Ovary (tissue), 9 donors: ENCODE measurements around the gene PAX9. TPM values are rescaled to one million over a fixed set of nuclear protein-coding genes. Genes with fewer than 3 reads are reported as not detected.
"Not testable (repeated sequence)": the region's sequence is repeated elsewhere in the genome, so short reads cannot be mapped to it uniquely, and the experiment has no call there.

ENCODE experiments used
- DNase-seq, 5 donors: peaks; one replicate each; pipeline ENCODE4 v3.0.0-alpha.2; 2019 to 2020
- H3K27ac ChIP-seq, 2 donors: fragments of 200-600 bp; one replicate each; pipeline versions ENCODE4 v1.5.1 to v1.8.0; 2019 to 2022
- H3K27me3 ChIP-seq: fragments of 200-600 bp; one replicate; pipeline ENCODE4 v1.8.0; 2022
- H3K36me3 ChIP-seq: fragments of 200-600 bp; sonication (generic); one replicate; pipeline ENCODE4 v1.5.1; 2019
- H3K4me1 ChIP-seq: one replicate; pipeline ENCODE4 v1.8.1; 2013; ENCODE audit warnings: mild to moderate bottlenecking, moderate library complexity; ENCODE audit not compliant: insufficient read depth
- H3K4me3 ChIP-seq: fragments of 200-600 bp; sonication (generic); one replicate; pipeline ENCODE4 v1.5.1; 2017
- H3K9me3 ChIP-seq, 2 donors: fragments of 200-600 bp in 1 of 2; sonication (generic) in 1 of 2; one replicate each; pipeline versions ENCODE4 v1.5.1 to v1.8.1; 2013 to 2019; ENCODE audit warnings: mild to moderate bottlenecking in 1 of 2, moderate library complexity in 1 of 2
- CTCF ChIP-seq, 3 donors: fragments of 450-650 bp in 2 of 3; fragments of 200-600 bp in 1 of 3; IDR thresholded peaks; one replicate each; pipeline versions ENCODE4 v1.5.1 to v1.8.0; 2016 to 2022; ENCODE audit warnings: antibody characterized with exemption in 3 of 3, mild to moderate bottlenecking in 1 of 3
- EP300 ChIP-seq: sonication (generic); formaldehyde crosslinking; IDR thresholded peaks from one replicate; pipeline ENCODE4 v1.6.1; 2017; ENCODE audit warnings: antibody characterized with exemption
- POLR2A ChIP-seq: fragments of 450-650 bp; IDR thresholded peaks from one replicate; pipeline ENCODE4 v1.6.1; 2017; ENCODE audit warnings: antibody characterized with exemption, mild to moderate bottlenecking, moderate library complexity
- WGBS, 3 donors: extraction: QIAGEN DNeasy Blood & Tissue Kit in 1 of 3; methylation state at CpG; one replicate each; pipeline versions ENCODE4 v1.1.5 to v1.1.7; 2013 to 2017; 5-methylcytosine and 5-hydroxymethylcytosine counted together
- intact Hi-C, 4 donors: fragments of 100-400 bp; cut with DNase I; formaldehyde crosslinking; loops; one replicate each; pipeline versions ENCODE4 v1.11.0 to v1.15.1; 2022 to 2023
- polyA plus RNA-seq, 2 donors: library from polyadenylated mRNA; stranded (reverse); fragments of 200-250 nt in 1 of 2; fragments of 350-450 nt in 1 of 2; fragmentation: Illumina TruSeq in 1 of 2; extraction: RNeasy Lipid Tissue Mini Kit (QIAGEN cat#74804) in 1 of 2; gene quantifications; one replicate each; pipeline ENCODE4 v1.2.3, GENCODE V29; 2013 to 2014
- total RNA-seq, 7 donors: library from RNA; depleted of rRNA in 2 of 7; stranded (reverse); fragments of >200 nt in 2 of 7; fragmentation: NEBNext Ultra II Directional in 3 of 7; extraction: Animal tissue kit (Norgen Biotek cat#: 25700) in 3 of 7; gene quantifications; one replicate each; pipeline versions ENCODE4 v1.1.0 to v1.2.4, GENCODE V29; 2016 to 2023
- donor health status: DM: no; HTN: no; CAD: no; lungs with moderate emphysema.
- donor health status: DM: no; HTN: no; CAD: no.
- donor health status: Bipolar disorder and iron deficiency.
- donor health status: DM: yes; HTN: yes; CAD: no.
- donor health status: DM: no; HTN: no; CAD: no.
- donor health status: DM: yes; HTN: yes; CAD: no.

PAX9 gene
- total and polyA plus RNA-seq, 9 donors, result 0.03 to 0.04 TPM; not detected in 7

GRCh38 chr14:36683083-36683724 lies 21.5 kb downstream of the PAX9 start:
- Histone ChIP-seq H3K27ac (no peak overlapping the region), H3K27me3 (no peaks in the 10 kb centered on the region), H3K4me1 (no peaks in the 10 kb centered on the region), H3K9me3 (no peaks in the 10 kb centered on the region), H3K36me3 (no peaks in the 10 kb centered on the region), H3K4me3 (no peak overlapping the region)
- intact Hi-C loops, result no loop called here
- TF ChIP-seq POLR2A, result no peak
- no peak for TF ChIP-seq CTCF (IDR thresholded peaks at IDR 0.05)
- no peak for TF ChIP-seq EP300
- DNase-seq, result no peak
- WGBS, 3 donors, result 59 to 66% (median 62%) methylated on average over 9 of the region's 9 CpGs

- intact Hi-C loops, result no loop called here
- H3K36me3 ChIP-seq, result no peaks in the 10 kb centered on the region
- WGBS, 3 donors, result 93 to 97% (median 97%) methylated on average over 3 of the region's 3 CpGs
- H3K4me3 ChIP-seq, result no peak overlapping the region
- H3K9me3 ChIP-seq, result no peaks in the 10 kb centered on the region
- TF ChIP-seq POLR2A, result no peak
- no peak for TF ChIP-seq EP300
- no peak for TF ChIP-seq CTCF (IDR thresholded peaks at IDR 0.05)
- H3K27me3 ChIP-seq, result no peaks in the 10 kb centered on the region
- DNase-seq, result no peak
- H3K4me1 ChIP-seq, result no peaks in the 10 kb centered on the region
- H3K27ac ChIP-seq, result no peak overlapping the region
Measured at GRCh38 chr14:36684946-36685345, 23.3 kb downstream of the PAX9 start.

GRCh38 chr14:36690311-36691040 lies 28.8 kb downstream of the PAX9 start:
- Histone ChIP-seq H3K4me1 (no peaks in the 10 kb centered on the region), H3K36me3 (no peaks in the 10 kb centered on the region), H3K27ac (no peak overlapping the region), H3K9me3 (no peaks in the 10 kb centered on the region), H3K4me3 (no peak overlapping the region), H3K27me3 (no peaks in the 10 kb centered on the region)
- intact Hi-C loops, result no loop called here
- no peak for DNase-seq
- WGBS, 3 donors, result 50 to 64% (median 58%) methylated on average over 1 of the region's 1 CpG
- no peak for TF ChIP-seq EP300

- intact Hi-C loops, H3K36me3 ChIP-seq, H3K4me1 ChIP-seq, DNase-seq, H3K9me3 ChIP-seq, H3K27me3 ChIP-seq, H3K4me3 ChIP-seq, H3K27ac ChIP-seq: not testable (repeated sequence)
- 71 to 79% (median 75%) methylated on average over 7 of the region's 7 CpGs for WGBS, 3 donors
Measured at GRCh38 chr14:36699420-36699819, 37.8 kb downstream of the PAX9 start.

- TF ChIP-seq EP300 (no peak), POLR2A (no peak), CTCF (IDR thresholded peaks at IDR 0.05) (no peak)
- Histone ChIP-seq H3K9me3 (no peaks in the 10 kb centered on the region), H3K27me3 (no peaks in the 10 kb centered on the region), H3K4me3 (no peak overlapping the region), H3K4me1 (no peaks in the 10 kb centered on the region), H3K36me3 (no peaks in the 10 kb centered on the region), H3K27ac (no peak overlapping the region)
- DNase-seq, result no peak
- intact Hi-C loops, result no loop called here
- WGBS, 3 donors, result 85 to 96% (median 94%) methylated on average over 1 of the region's 1 CpG
Measured at GRCh38 chr14:36700651-36701050, 39.0 kb downstream of the PAX9 start.
